Activated CD4-positive, alpha-beta T cell treated with anti-CD3 and anti-CD28 coated beads for 24 hours (primary cell): ENCODE data around the gene NUMA1.

Experiments
- DNase-seq, 2 donors: peaks; one replicate each; pipeline ENCODE4 v3.0.0-alpha.2; 2020; ENCODE audit warnings: low read depth in 2 of 2

Gene NUMA1

GRCh38 chr11:72067676-72068075 lies 12.7 kb downstream of the NUMA1 start:
- no peak for DNase-seq

- DNase-seq: no peak
Measured at GRCh38 chr11:72067266-72067665, 13.1 kb downstream of the NUMA1 start.

- DNase-seq: no peak
Measured at GRCh38 chr11:72066855-72067254, 13.5 kb downstream of the NUMA1 start.

GRCh38 chr11:72061739-72062396 lies 18.5 kb downstream of the NUMA1 start:
- DNase-seq: no peak

GRCh38 chr11:72058416-72059034 lies 21.8 kb downstream of the NUMA1 start:
- no peak for DNase-seq

- no peak for DNase-seq
Measured at GRCh38 chr11:72048766-72049460, 31.4 kb downstream of the NUMA1 start.

GRCh38 chr11:72045849-72046248 lies 34.5 kb downstream of the NUMA1 start:
- no peak for DNase-seq

- no peak for DNase-seq
Measured at GRCh38 chr11:72042064-72042745, 38.1 kb downstream of the NUMA1 start.

- peak in 1 of 2 donors; percentile 19 for DNase-seq
Measured at GRCh38 chr11:72041364-72042063, 38.8 kb downstream of the NUMA1 start.

- DNase-seq: peak; percentile 50 to 62
Measured at GRCh38 chr11:72040491-72041363, 39.6 kb downstream of the NUMA1 start.

- no peak for DNase-seq
Measured at GRCh38 chr11:72039856-72040401, 40.4 kb downstream of the NUMA1 start.

- no peak for DNase-seq
Measured at GRCh38 chr11:72039031-72039855, 41.1 kb downstream of the NUMA1 start.

- no peak for DNase-seq
Measured at GRCh38 chr11:72038491-72038890, 41.9 kb downstream of the NUMA1 start.

- no peak for DNase-seq
Measured at GRCh38 chr11:72037554-72038311, 42.6 kb downstream of the NUMA1 start.

- no peak for DNase-seq
Measured at GRCh38 chr11:72036687-72037086, 43.7 kb downstream of the NUMA1 start.

- DNase-seq: no peak
Measured at GRCh38 chr11:72030472-72031045, 49.8 kb downstream of the NUMA1 start.

- no peak for DNase-seq
Measured at GRCh38 chr11:72026090-72026489, 54.3 kb downstream of the NUMA1 start.

- DNase-seq: no peak
Measured at GRCh38 chr11:72024069-72024754, 56.1 kb downstream of the NUMA1 start.
